ENCODE results near the gene GMNN.

GRCh38 chr6:24759718-24760117 is 15.0 kb upstream of the GMNN start:
- TF ChIP-seq CTCF (IDR thresholded peaks at IDR 0.05), result no peak
- no peak for TF ChIP-seq POLR2A (IDR thresholded peaks at IDR 0.05)
